Bronchial epithelial cell (primary cell): Measurements from ENCODE around the gene ST3GAL3. TPM values are rescaled to one million over a fixed set of nuclear protein-coding genes. Genes with fewer than 3 reads are reported as not detected.

Experiments
- DNase-seq: peaks from one replicate; pipeline ENCODE4 v3.0.0-alpha.2; 2010; ENCODE audit warnings: low read depth
- FAIRE-seq: peaks from 2 replicates; lab custom pipeline; 2011; peaks lifted over from hg19 to GRCh38; lab: Jason Lieb, UNC
- H3K27me3 ChIP-seq: 2 replicates; pipeline ENCODE4 v1.5.1; 2011; ENCODE audit warnings: low read length; ENCODE audit not compliant: control insufficient read depth, insufficient read depth
- H3K36me3 ChIP-seq: 2 replicates; pipeline ENCODE4 v1.5.1; 2011; ENCODE audit warnings: low read length; ENCODE audit not compliant: control insufficient read depth, insufficient read depth
- H3K4me3 ChIP-seq: 2 replicates; pipeline ENCODE4 v1.5.1; 2011; ENCODE audit warnings: mild to moderate bottlenecking, low read depth, low read length, control low read depth
- total RNA-seq: library from RNA; depleted of rRNA; stranded (reverse); fragments of >200 nt; gene quantifications from 2 replicates; pipeline ENCODE4 v1.2.1, GENCODE V29; 2014
- TF ChIP-seq, protein P1 (sequence below): IDR thresholded peaks from 2 replicates; pipeline ENCODE4 v1.5.1; 2011; ENCODE audit warnings: mild to moderate bottlenecking, moderate library complexity, low read length, control low read depth, inconsistent platforms; ENCODE audit not compliant: insufficient read depth, severe bottlenecking

ST3GAL3 gene
- total RNA-seq, 1 donor from 2014 or later, result 10.3 TPM

DNA sequence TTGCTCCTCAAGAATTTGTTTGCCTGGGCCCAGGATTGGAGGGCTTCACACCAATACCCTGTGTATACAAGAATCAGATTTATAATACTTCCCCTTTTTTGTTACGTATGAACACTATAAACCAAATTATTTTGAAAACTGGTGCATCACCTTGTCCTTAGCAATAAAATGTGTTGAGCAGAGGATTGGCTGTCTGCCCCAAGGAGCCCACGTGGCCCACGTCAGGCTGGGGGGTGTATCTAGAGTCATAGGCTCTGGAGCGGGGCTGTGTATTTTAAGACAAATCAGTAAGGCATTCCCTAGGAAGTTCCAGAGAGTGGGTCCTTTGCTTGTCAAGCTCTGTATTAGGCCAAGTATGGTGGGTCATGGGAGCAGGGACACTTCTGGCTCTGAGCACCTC is 2.0 kb upstream of the ST3GAL3 start:
- H3K36me3 ChIP-seq, result peaks cover 15% of the 10 kb centered on the region
- no peak for FAIRE-seq

DNA sequence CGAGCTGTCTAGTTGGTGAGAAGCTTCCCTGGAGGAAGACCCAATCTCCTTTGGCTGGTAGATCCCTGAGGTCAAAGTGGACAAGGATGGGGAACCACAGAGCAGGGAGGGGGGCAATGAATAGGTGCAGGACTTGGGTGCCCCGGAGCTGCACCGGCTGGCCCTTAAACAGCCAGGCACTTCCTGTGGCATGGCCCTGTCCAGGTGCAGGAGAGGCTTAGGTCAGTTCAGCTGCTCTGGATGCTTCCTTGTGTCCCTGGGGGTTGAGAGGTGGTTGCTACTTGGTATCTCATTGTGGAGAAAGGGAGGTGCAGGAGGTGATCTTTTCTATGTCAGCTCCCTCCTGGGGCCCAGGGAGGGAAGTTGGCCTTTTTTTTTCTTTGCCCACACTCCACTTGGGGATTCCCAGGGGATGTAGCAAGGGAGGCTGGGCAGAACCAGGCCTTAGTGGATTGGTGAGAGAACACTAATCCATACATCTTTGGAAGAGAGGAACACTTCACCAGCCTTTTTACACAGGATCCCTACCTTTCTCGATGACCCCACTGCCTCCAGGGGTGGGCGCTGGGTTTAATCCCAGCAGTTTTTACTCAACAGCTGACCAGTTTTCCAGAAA is 1.2 kb upstream of the ST3GAL3 start:
- H3K36me3 ChIP-seq, result peaks cover 15% of the 10 kb centered on the region
- peak overlapping the region; percentile 67 for H3K4me3 ChIP-seq

More for the DNA sequence above, 2.0 kb upstream of the ST3GAL3 start:
- DNase-seq, result no peak
- TF ChIP-seq, protein P1, sequence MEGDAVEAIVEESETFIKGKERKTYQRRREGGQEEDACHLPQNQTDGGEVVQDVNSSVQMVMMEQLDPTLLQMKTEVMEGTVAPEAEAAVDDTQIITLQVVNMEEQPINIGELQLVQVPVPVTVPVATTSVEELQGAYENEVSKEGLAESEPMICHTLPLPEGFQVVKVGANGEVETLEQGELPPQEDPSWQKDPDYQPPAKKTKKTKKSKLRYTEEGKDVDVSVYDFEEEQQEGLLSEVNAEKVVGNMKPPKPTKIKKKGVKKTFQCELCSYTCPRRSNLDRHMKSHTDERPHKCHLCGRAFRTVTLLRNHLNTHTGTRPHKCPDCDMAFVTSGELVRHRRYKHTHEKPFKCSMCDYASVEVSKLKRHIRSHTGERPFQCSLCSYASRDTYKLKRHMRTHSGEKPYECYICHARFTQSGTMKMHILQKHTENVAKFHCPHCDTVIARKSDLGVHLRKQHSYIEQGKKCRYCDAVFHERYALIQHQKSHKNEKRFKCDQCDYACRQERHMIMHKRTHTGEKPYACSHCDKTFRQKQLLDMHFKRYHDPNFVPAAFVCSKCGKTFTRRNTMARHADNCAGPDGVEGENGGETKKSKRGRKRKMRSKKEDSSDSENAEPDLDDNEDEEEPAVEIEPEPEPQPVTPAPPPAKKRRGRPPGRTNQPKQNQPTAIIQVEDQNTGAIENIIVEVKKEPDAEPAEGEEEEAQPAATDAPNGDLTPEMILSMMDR, result no peak
- no peak overlapping the region for H3K4me3 ChIP-seq
- H3K27me3 ChIP-seq, result no peaks in the 10 kb centered on the region

DNA sequence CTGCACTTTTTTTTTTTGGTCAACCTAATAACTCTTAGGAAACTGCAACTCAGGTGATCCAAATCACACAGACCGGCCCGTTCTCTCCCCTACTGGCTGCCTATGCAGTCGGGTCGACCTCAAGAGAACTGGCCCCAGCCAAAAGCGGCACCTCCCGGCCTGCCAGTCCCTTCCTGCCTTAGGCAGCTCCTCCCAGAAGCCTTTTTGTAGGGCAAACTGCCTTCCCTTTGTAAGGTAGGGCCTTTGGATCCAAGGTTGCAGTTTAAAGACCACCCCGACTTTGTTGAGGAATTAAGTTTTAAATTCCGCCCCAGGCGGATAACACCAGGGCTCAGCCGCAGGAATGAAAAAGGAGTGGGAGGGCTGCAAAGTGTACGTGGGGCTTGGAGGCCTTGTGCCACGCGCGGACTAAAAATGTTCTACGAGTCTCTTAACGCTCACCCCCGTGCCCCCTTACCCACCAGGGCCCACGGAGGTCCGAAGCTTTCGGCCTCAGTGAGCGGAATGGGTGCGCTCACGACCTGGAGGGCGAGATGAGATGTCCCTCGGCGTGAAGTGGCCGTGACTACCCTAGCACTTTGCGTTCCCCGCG is 642 bp upstream of the ST3GAL3 start:
- Histone ChIP-seq H3K27me3 (no peaks in the 10 kb centered on the region), H3K4me3 (peak overlapping the region; percentile 67), H3K36me3 (peaks cover 14% of the 10 kb centered on the region)
- peak; percentile 44 for DNase-seq
- no peak for FAIRE-seq
- TF ChIP-seq, protein P1, result no peak

More for the DNA sequence above, 1.2 kb upstream of the ST3GAL3 start:
- TF ChIP-seq, protein P1, result no peak
- FAIRE-seq (no peak), DNase-seq (peak; percentile 28)
- H3K27me3 ChIP-seq, result no peaks in the 10 kb centered on the region

DNA sequence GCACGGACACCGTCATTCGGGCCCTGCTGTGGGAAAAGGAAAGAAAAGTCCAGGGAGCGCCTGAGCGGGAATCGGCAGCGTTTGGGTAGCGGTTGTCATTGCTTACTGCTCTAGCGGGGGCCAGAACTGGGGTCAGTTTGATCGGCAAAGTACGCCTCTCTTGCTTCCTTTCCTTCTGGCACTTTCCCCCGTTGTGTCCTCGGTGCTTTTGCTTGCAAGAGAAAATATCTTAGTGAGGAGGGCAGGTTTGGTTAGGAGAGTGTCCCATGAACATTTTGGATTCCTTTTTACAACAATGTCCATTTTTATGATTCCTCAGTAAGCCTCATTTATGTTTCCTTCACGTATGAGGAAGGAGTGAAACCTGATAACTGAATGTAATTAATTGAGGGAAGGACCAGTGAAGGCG is 670 bp downstream of the ST3GAL3 start:
- FAIRE-seq (no peak), DNase-seq (peak; percentile 29)
- TF ChIP-seq, protein P1, result no peak
- Histone ChIP-seq H3K27me3 (no peaks in the 10 kb centered on the region), H3K4me3 (peak overlapping the region; percentile 67), H3K36me3 (peaks cover 10% of the 10 kb centered on the region)

DNA sequence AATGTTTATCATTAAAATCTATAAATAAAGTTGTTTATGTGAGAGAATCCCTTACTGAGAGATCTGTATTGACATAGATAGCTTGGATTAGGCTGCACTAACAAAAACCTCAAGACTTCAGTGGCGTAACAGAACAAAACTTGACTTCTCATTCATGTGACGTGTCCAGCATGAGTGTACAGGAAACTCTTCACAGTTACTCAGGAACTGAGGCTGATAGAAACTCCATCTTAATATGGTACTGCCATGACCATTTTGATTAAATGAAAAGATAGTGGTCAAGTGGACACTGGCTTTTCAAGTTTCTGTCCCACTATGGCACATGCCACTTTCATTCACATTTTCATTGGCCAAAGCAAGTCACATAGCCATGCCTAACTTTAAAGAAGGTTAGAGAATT is 3.7 kb downstream of the ST3GAL3 start:
- H3K4me3 ChIP-seq, result no peak overlapping the region
- no peaks in the 10 kb centered on the region for H3K27me3 ChIP-seq
- H3K36me3 ChIP-seq, result no peaks in the 10 kb centered on the region
- DNase-seq (peak; percentile 95), FAIRE-seq (no peak)
- TF ChIP-seq, protein P1, result no peak
